Measurements from ENCODE around the gene RNASEH1. TPM values are rescaled to one million over a fixed set of nuclear protein-coding genes. Genes with fewer than 3 reads are reported as not detected.
"Not testable (repeated sequence)": the region's sequence is repeated elsewhere in the genome, so short reads cannot be mapped to it uniquely, and the experiment has no call there.

RNASEH1 gene
- total RNA-seq, 1 donor: 42.7 TPM

GRCh38 chr2:3520591-3520990 is 37.5 kb downstream of the RNASEH1 start:
- no peak for DNase-seq (ENCODE audit: low read depth)
- no peak overlapping the region for H3K4me3 ChIP-seq (ENCODE audit: low read depth, low read length)
- TF ChIP-seq, protein P1, sequence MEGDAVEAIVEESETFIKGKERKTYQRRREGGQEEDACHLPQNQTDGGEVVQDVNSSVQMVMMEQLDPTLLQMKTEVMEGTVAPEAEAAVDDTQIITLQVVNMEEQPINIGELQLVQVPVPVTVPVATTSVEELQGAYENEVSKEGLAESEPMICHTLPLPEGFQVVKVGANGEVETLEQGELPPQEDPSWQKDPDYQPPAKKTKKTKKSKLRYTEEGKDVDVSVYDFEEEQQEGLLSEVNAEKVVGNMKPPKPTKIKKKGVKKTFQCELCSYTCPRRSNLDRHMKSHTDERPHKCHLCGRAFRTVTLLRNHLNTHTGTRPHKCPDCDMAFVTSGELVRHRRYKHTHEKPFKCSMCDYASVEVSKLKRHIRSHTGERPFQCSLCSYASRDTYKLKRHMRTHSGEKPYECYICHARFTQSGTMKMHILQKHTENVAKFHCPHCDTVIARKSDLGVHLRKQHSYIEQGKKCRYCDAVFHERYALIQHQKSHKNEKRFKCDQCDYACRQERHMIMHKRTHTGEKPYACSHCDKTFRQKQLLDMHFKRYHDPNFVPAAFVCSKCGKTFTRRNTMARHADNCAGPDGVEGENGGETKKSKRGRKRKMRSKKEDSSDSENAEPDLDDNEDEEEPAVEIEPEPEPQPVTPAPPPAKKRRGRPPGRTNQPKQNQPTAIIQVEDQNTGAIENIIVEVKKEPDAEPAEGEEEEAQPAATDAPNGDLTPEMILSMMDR (IDR thresholded peaks at IDR 0.05; ENCODE audit: insufficient read depth, low read depth, low read length): no peak

DNA sequence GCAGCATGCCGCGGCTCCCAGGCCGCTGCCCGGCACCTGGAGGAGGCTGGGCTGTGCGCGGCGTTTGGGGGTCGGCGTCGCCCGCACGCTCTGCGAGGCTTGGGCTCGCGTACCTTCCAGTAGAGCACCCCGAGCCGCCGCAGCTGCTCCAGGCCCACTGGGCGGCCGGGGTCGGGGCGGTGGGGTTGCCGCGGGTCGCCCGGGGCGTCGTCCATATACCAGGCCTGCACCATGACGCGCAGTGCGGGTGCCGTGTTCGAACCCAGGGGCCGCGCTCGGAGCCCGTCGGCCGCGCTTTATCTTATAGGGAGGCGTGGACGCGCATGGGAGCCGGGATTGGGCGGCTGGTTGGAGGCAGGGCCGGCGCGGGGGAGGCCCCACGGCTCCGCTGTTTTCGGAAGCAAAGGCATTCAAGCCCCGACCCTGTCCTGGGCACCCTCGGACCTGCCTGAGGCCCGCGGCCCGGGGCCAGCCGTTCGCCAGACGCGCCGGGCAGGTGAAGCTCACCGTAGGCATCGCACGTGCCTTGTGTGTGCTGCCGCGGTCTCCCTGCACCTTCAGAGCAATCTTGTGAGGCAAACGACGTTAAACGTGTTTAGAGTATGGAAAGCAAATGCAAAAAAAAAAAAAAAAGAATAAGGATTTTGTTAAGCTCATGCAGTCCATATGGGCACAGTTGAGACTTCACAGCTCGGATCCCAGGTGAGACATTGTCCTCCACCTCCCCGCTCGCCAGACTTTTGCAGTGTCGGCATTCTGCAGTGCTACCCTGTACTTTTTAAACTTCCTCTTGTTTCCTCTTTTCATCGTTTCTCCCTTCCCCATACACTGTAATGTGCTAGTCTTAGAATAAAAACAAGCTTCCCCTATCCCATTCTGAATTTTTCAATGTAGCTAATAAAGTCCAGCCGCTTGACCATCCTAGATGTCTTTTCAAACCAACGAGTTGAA is 38.6 kb downstream of the RNASEH1 start, which contains the start of gene ADI1:
Gene ADI1 (minus strand): TSS at position 277 of the 951 bp plus-strand sequence. CDS start 44 bp downstream, at position 233.
- DNase-seq (ENCODE audit: low read depth): peak; percentile 80
- TF ChIP-seq, protein P1 (IDR thresholded peaks at IDR 0.05; ENCODE audit: insufficient read depth, low read depth, low read length): no peak
- peak within 1 kb of the TSS; percentile 84 for H3K4me3 ChIP-seq (ENCODE audit: low read depth, low read length)

DNA sequence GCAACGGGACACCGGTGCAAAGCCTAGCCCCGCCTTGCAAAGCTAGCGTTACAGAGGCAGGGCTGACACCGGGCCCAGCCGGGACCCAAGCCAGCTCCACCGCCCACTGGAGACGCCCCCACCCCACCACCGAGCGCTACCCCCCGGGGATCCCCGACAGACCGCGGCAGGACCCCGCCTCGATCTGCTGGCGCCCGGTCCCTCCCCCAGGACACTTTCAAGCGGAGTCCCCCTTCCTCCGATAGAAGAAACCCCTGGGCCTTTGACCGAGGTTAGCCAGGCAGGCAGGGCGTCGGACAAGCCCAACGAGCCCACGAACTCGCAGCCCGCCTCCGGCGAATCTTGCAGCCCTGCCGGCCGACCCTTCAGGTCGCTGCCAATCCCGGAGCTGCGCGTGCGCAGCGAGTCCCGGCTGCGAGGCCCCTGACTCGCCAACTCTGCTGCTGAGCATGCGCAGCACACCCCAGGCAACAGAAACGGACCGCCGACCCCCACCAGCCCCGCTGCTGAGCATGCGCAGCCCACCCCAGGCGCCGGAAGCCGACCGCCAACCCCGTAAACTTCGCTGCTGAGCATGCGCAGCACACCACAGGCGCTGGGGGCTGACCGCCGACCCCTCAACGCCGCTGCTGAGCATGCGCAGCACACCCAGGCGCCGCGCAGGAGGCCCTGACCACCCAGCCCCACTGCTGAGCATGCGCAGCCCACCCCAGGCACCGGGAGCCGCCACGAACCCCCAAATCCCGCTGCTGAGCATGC is 39.5 kb downstream of the RNASEH1 start:
- peak; percentile 98 for DNase-seq (ENCODE audit: low read depth)
- H3K4me3 ChIP-seq (ENCODE audit: low read depth, low read length): peak overlapping the region; percentile 84
- TF ChIP-seq, protein P1 (IDR thresholded peaks at IDR 0.05; ENCODE audit: insufficient read depth, low read depth, low read length): no peak

- TF ChIP-seq, protein P1 (IDR thresholded peaks at IDR 0.05; ENCODE audit: insufficient read depth, low read depth, low read length): no peak
- H3K4me3 ChIP-seq (ENCODE audit: low read depth, low read length): peak overlapping the region; percentile 84
- no peak for DNase-seq (ENCODE audit: low read depth)
Observed at GRCh38 chr2:3517948-3518495, 40.1 kb downstream of the RNASEH1 start.

- H3K4me3 ChIP-seq (ENCODE audit: low read depth, low read length): no peak overlapping the region
- DNase-seq (ENCODE audit: low read depth): no peak
- TF ChIP-seq, protein P1 (IDR thresholded peaks at IDR 0.05; ENCODE audit: insufficient read depth, low read depth, low read length): no peak
Observed at GRCh38 chr2:3516831-3517230, 41.3 kb downstream of the RNASEH1 start.

DNA sequence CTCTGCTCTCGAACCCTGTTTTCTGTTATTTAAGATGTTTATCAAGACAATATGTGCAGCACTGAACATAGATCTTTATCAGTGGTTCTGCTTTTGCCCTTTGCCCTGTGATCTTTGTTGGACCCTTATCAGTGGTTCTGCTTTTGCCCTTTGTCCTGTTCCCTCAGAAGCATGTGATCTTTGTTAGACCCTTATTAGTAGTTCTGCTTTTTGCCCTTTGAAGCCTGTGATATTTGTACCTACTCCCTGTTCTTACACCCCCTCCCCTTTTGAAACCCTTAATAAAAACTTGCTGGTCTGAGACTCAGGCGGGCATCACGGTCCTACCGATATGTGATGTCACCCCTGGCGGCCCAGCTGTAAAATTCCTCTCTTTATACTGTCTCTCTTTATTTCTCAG is 42.7 kb downstream of the RNASEH1 start:
- not testable (repeated sequence) for H3K4me3 ChIP-seq (ENCODE audit: low read depth, low read length); DNase-seq (ENCODE audit: low read depth)

Measured in fibroblast of villous mesenchyme (primary cell).